Prostate gland (tissue), 2 donors: ENCODE results near the gene ERBB2.

Experiments used
- CTCF ChIP-seq, 4 experiments: fragments of 200-600 bp in 2 of 4; fragments of 450-650 bp in 2 of 4; sonication (generic) in 2 of 4; IDR thresholded peaks; 1 replicate in 3 of 4; 2 replicates in 1 of 4; pipeline ENCODE4 v1.5.1; 2016 to 2019; ENCODE audit warnings: antibody characterized with exemption in 4 of 4, mild to moderate bottlenecking in 2 of 4, moderate library complexity in 2 of 4
- POLR2A ChIP-seq: fragments of 450-650 bp; IDR thresholded peaks from one replicate; pipeline ENCODE4 v1.6.1; 2016; ENCODE audit warnings: antibody characterized with exemption, mild to moderate bottlenecking
- POLR2AphosphoS5 ChIP-seq: sonication (generic); formaldehyde crosslinking; IDR thresholded peaks from one replicate; pipeline ENCODE4 v1.6.1; 2017; ENCODE audit warnings: antibody characterized with exemption

- TF ChIP-seq POLR2AphosphoS5 (peak; percentile 91), CTCF (IDR thresholded peaks at IDR 0.05) (peak; percentile 95 to 98 (median 96)), POLR2A (peak; percentile 81)
Measured at GRCh38 chr17:39730095-39730921, 30.4 kb downstream of the ERBB2 start, which contains the start of gene MIEN1.
